ENCODE data around the gene MAF.

DNA sequence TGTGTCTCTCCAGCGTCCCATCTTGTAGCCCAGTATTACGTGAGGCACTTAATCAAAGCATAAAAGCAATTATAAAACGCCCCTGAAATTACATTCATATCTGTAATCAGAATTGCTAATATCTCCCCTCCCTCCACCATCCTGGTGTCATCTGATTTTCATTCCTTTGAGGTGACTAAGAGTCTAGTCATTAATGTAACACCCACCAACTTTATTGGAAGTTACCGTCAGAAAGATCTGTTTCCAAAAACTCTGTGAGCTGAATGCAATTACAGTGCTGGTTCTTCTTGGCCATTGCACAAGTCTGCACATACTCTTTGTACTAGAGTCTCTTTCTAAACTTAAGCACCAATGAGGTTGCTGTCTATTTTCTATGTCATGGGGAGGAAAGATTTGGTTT lies 12.5 kb upstream of the MAF start:
- TF ChIP-seq CTCF (IDR thresholded peaks at IDR 0.05) (no peak), EP300 (IDR thresholded peaks at IDR 0.05) (no peak), POLR2A (IDR thresholded peaks at IDR 0.05) (no peak)

Measured in gastroesophageal sphincter (tissue), 3 donors.